GM23338 (cell line): ENCODE results near the gene CUEDC2. TPM values are rescaled to one million over a fixed set of nuclear protein-coding genes. Genes with fewer than 3 reads are reported as not detected.

Experiments used
- ATAC-seq: fragments of 200-7000 bp; cut with Tn5 transposase; 3 replicates; pipeline ENCODE4 v1.9.1; 2020
- DNase-seq: peaks from one replicate; pipeline ENCODE4 v3.0.0-alpha.2; 2015; ENCODE audit warnings: low spot score
- H2AFZ ChIP-seq: fragments of 200-600 bp; sonication (generic); 2 replicates; pipeline ENCODE4 v1.8.0; 2016; ENCODE audit warnings: antibody characterized with exemption, mild to moderate bottlenecking, moderate library complexity
- H3F3A ChIP-seq: fragments of 200-600 bp; sonication (generic); replicated peaks from 2 replicates; pipeline ENCODE4 v1.8.0; 2017; ENCODE audit warnings: antibody characterized with exemption, mixed run types, low read depth
- H3K27ac ChIP-seq: fragments of 200-600 bp; sonication (generic); 2 replicates; pipeline ENCODE4 v1.6.1; 2016; ENCODE audit warnings: low read depth
- H3K27me3 ChIP-seq: fragments of 200-600 bp; sonication (generic); 2 replicates; pipeline ENCODE4 v1.8.0; 2016; ENCODE audit warnings: mild to moderate bottlenecking, mixed run types, moderate library complexity; ENCODE audit not compliant: insufficient read depth
- H3K36me3 ChIP-seq: fragments of 200-600 bp; sonication (generic); 2 replicates; pipeline ENCODE4 v1.8.0; 2016; ENCODE audit warnings: mild to moderate bottlenecking; ENCODE audit not compliant: insufficient read depth
- H3K4me1 ChIP-seq: fragments of 200-600 bp; sonication (generic); 2 replicates; pipeline ENCODE4 v1.8.0; 2016; ENCODE audit warnings: mild to moderate bottlenecking, moderate library complexity; ENCODE audit not compliant: insufficient read depth
- H3K4me2 ChIP-seq: fragments of 200-600 bp; sonication (generic); 2 replicates; pipeline ENCODE4 v1.7.1; 2017; ENCODE audit warnings: mixed run types
- H3K4me3 ChIP-seq: fragments of 200-600 bp; sonication (generic); 2 replicates; pipeline ENCODE4 v1.6.1; 2016; ENCODE audit warnings: mixed run types
- H3K79me2 ChIP-seq: fragments of 200-600 bp; sonication (generic); replicated peaks from 2 replicates; pipeline ENCODE4 v1.8.0; 2017; ENCODE audit warnings: mild to moderate bottlenecking; ENCODE audit not compliant: insufficient read depth
- H3K9me2 ChIP-seq: fragments of 200-600 bp; sonication (generic); 2 replicates; pipeline ENCODE4 v1.8.0; 2017; ENCODE audit not compliant: insufficient read depth
- H4K20me1 ChIP-seq: fragments of 200-600 bp; sonication (generic); replicated peaks from 2 replicates; pipeline ENCODE4 v1.8.0; 2017; ENCODE audit warnings: mild to moderate bottlenecking; ENCODE audit not compliant: insufficient read depth
- H3K27ac Mint-ChIP-seq: 2 replicates; pipeline ENCODE4 v1.8.0; 2020; ENCODE audit warnings: inconsistent platforms, mild to moderate bottlenecking, moderate library complexity, mixed read lengths
- H3K27me3 Mint-ChIP-seq: 3 replicates; pipeline ENCODE4 v1.8.0; 2022; ENCODE audit warnings: low read depth, mild to moderate bottlenecking, moderate library complexity, mixed read lengths, inconsistent platforms; ENCODE audit not compliant: insufficient read depth, poor library complexity
- H3K36me3 Mint-ChIP-seq: 3 replicates; pipeline ENCODE4 v1.8.0; 2021; ENCODE audit warnings: low read depth, mild to moderate bottlenecking, inconsistent platforms, moderate library complexity, mixed read lengths
- H3K4me1 Mint-ChIP-seq: 3 replicates; pipeline ENCODE4 v1.8.0; 2020; ENCODE audit warnings: mild to moderate bottlenecking, inconsistent platforms, mixed read lengths
- H3K4me3 Mint-ChIP-seq: 3 replicates; pipeline ENCODE4 v1.8.0; 2021; ENCODE audit warnings: moderate library complexity, mild to moderate bottlenecking, inconsistent platforms, mixed read lengths
- H3K9me3 Mint-ChIP-seq: 3 replicates; pipeline ENCODE4 v1.8.0; 2020; ENCODE audit warnings: moderate library complexity, mild to moderate bottlenecking, inconsistent platforms, mixed read lengths
- CREB1 ChIP-seq: fragments of 250-450 bp; sonication (Bioruptor Pico); IDR thresholded peaks from 2 replicates; pipeline ENCODE4 v1.5.0; 2020; ENCODE audit warnings: low read depth, mild to moderate bottlenecking, moderate library complexity
- ETS1 ChIP-seq: IDR thresholded peaks from 2 replicates; pipeline ENCODE4 v1.6.1; 2016; ENCODE audit warnings: antibody characterized with exemption
- EZH2 ChIP-seq: fragments of 200-600 bp; sonication (generic); IDR thresholded peaks from one replicate; pipeline ENCODE4 v1.8.0; 2017; ENCODE audit warnings: antibody characterized with exemption, mild to moderate bottlenecking, low read depth; ENCODE audit not compliant: unreplicated experiment
- EZH2phosphoT487 ChIP-seq: fragments of 200-600 bp; sonication (generic); IDR thresholded peaks from one replicate; pipeline ENCODE4 v1.8.1; 2018; ENCODE audit warnings: antibody characterized with exemption; ENCODE audit not compliant: unreplicated experiment
- JUNB ChIP-seq: IDR thresholded peaks from one replicate; pipeline ENCODE4 v1.6.1; 2016; ENCODE audit warnings: antibody characterized with exemption; ENCODE audit not compliant: unreplicated experiment
- NANOG ChIP-seq: IDR thresholded peaks from 2 replicates; pipeline ENCODE4 v1.6.1; 2016; ENCODE audit warnings: antibody characterized with exemption, borderline replicate concordance
- POLR2AphosphoS5 ChIP-seq: IDR thresholded peaks from 2 replicates; pipeline ENCODE4 v1.6.1; 2016; ENCODE audit warnings: antibody characterized with exemption, low read depth
- STAT1 ChIP-seq: IDR thresholded peaks from one replicate; pipeline ENCODE4 v1.6.1; 2016; ENCODE audit warnings: antibody characterized with exemption; ENCODE audit not compliant: unreplicated experiment
- ZNF114 ChIP-seq: fragments of 250-450 bp; sonication (Bioruptor Pico); IDR thresholded peaks from 2 replicates; pipeline ENCODE4 v1.5.0; 2020; ENCODE audit warnings: mild to moderate bottlenecking, moderate library complexity
- ZNF331 ChIP-seq: fragments of 250-450 bp; sonication (Bioruptor Pico); IDR thresholded peaks from 2 replicates; pipeline ENCODE4 v1.5.0; 2020; ENCODE audit warnings: low read depth, mild to moderate bottlenecking, moderate library complexity
- polyA plus RNA-seq: library from polyadenylated mRNA; unstranded; fragments of >200 nt; fragmentation: Nextera tagmentation; extraction: Ambion mirVana; gene quantifications from 2 replicates; pipeline ENCODE4 v1.2.1, GENCODE V29; 2016
- total RNA-seq: library from RNA; depleted of rRNA; stranded (reverse); fragments of >200 nt; shearing (Covaris generic); gene quantifications from 2 replicates; pipeline ENCODE4 v1.2.3, GENCODE V29; 2014
- TF ChIP-seq, protein P1 (sequence below): IDR thresholded peaks from one replicate; pipeline ENCODE4 v1.6.1; 2018; ENCODE audit warnings: antibody characterized with exemption; ENCODE audit not compliant: unreplicated experiment
- TF ChIP-seq, protein P2 (sequence below): fragments of 250-450 bp; sonication (Bioruptor Pico); IDR thresholded peaks from 2 replicates; pipeline ENCODE4 v1.5.0; 2020; ENCODE audit warnings: mild to moderate bottlenecking, moderate library complexity
- TF ChIP-seq, protein P3 (sequence below), 2 experiments: fragments of 200-600 bp in 1 of 2; sonication (generic) in 1 of 2; conservative IDR thresholded peaks; 2 replicates each; pipeline versions ENCODE4 v1.5.1 to v1.6.1; 2016 to 2017; ENCODE audit warnings: antibody characterized with exemption in 2 of 2, low read depth in 2 of 2, mild to moderate bottlenecking in 2 of 2, moderate library complexity in 1 of 2

CUEDC2 gene
- total and polyA plus RNA-seq, 2 experiments from 2014 or later: 39.2 to 47.3 TPM

GRCh38 chr10:102473445-102474331 lies 41.3 kb upstream of the CUEDC2 start:
- Histone ChIP-seq H3K4me1 (no peaks in the 10 kb centered on the region), H3K27me3 (no peaks in the 10 kb centered on the region), H3K9me2 (no peaks in the 10 kb centered on the region), H4K20me1 (0 out of 2 replicates have a peak, but pooled peaks cover 3% of the 10 kb centered on the region), H3K4me2 (no peak overlapping the region), H2AFZ (no peak overlapping the region), H3K36me3 (no peaks in the 10 kb centered on the region), H3K79me2 (no peaks in the 10 kb centered on the region), H3F3A (no peaks in the 10 kb centered on the region), H3K27ac (no peak overlapping the region), H3K4me3 (no peak overlapping the region)
- TF ChIP-seq ZNF114 (CRISPR knock-in tag): no peak
- TF ChIP-seq EZH2phosphoT487: no peak
- TF ChIP-seq EZH2: no peak
- TF ChIP-seq JUNB: no peak
- TF ChIP-seq, protein P1, sequence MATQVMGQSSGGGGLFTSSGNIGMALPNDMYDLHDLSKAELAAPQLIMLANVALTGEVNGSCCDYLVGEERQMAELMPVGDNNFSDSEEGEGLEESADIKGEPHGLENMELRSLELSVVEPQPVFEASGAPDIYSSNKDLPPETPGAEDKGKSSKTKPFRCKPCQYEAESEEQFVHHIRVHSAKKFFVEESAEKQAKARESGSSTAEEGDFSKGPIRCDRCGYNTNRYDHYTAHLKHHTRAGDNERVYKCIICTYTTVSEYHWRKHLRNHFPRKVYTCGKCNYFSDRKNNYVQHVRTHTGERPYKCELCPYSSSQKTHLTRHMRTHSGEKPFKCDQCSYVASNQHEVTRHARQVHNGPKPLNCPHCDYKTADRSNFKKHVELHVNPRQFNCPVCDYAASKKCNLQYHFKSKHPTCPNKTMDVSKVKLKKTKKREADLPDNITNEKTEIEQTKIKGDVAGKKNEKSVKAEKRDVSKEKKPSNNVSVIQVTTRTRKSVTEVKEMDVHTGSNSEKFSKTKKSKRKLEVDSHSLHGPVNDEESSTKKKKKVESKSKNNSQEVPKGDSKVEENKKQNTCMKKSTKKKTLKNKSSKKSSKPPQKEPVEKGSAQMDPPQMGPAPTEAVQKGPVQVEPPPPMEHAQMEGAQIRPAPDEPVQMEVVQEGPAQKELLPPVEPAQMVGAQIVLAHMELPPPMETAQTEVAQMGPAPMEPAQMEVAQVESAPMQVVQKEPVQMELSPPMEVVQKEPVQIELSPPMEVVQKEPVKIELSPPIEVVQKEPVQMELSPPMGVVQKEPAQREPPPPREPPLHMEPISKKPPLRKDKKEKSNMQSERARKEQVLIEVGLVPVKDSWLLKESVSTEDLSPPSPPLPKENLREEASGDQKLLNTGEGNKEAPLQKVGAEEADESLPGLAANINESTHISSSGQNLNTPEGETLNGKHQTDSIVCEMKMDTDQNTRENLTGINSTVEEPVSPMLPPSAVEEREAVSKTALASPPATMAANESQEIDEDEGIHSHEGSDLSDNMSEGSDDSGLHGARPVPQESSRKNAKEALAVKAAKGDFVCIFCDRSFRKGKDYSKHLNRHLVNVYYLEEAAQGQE: no peak
- no peak for TF ChIP-seq ZNF331
- no peak for TF ChIP-seq POLR2AphosphoS5
- no peak for TF ChIP-seq NANOG
- TF ChIP-seq, protein P2, sequence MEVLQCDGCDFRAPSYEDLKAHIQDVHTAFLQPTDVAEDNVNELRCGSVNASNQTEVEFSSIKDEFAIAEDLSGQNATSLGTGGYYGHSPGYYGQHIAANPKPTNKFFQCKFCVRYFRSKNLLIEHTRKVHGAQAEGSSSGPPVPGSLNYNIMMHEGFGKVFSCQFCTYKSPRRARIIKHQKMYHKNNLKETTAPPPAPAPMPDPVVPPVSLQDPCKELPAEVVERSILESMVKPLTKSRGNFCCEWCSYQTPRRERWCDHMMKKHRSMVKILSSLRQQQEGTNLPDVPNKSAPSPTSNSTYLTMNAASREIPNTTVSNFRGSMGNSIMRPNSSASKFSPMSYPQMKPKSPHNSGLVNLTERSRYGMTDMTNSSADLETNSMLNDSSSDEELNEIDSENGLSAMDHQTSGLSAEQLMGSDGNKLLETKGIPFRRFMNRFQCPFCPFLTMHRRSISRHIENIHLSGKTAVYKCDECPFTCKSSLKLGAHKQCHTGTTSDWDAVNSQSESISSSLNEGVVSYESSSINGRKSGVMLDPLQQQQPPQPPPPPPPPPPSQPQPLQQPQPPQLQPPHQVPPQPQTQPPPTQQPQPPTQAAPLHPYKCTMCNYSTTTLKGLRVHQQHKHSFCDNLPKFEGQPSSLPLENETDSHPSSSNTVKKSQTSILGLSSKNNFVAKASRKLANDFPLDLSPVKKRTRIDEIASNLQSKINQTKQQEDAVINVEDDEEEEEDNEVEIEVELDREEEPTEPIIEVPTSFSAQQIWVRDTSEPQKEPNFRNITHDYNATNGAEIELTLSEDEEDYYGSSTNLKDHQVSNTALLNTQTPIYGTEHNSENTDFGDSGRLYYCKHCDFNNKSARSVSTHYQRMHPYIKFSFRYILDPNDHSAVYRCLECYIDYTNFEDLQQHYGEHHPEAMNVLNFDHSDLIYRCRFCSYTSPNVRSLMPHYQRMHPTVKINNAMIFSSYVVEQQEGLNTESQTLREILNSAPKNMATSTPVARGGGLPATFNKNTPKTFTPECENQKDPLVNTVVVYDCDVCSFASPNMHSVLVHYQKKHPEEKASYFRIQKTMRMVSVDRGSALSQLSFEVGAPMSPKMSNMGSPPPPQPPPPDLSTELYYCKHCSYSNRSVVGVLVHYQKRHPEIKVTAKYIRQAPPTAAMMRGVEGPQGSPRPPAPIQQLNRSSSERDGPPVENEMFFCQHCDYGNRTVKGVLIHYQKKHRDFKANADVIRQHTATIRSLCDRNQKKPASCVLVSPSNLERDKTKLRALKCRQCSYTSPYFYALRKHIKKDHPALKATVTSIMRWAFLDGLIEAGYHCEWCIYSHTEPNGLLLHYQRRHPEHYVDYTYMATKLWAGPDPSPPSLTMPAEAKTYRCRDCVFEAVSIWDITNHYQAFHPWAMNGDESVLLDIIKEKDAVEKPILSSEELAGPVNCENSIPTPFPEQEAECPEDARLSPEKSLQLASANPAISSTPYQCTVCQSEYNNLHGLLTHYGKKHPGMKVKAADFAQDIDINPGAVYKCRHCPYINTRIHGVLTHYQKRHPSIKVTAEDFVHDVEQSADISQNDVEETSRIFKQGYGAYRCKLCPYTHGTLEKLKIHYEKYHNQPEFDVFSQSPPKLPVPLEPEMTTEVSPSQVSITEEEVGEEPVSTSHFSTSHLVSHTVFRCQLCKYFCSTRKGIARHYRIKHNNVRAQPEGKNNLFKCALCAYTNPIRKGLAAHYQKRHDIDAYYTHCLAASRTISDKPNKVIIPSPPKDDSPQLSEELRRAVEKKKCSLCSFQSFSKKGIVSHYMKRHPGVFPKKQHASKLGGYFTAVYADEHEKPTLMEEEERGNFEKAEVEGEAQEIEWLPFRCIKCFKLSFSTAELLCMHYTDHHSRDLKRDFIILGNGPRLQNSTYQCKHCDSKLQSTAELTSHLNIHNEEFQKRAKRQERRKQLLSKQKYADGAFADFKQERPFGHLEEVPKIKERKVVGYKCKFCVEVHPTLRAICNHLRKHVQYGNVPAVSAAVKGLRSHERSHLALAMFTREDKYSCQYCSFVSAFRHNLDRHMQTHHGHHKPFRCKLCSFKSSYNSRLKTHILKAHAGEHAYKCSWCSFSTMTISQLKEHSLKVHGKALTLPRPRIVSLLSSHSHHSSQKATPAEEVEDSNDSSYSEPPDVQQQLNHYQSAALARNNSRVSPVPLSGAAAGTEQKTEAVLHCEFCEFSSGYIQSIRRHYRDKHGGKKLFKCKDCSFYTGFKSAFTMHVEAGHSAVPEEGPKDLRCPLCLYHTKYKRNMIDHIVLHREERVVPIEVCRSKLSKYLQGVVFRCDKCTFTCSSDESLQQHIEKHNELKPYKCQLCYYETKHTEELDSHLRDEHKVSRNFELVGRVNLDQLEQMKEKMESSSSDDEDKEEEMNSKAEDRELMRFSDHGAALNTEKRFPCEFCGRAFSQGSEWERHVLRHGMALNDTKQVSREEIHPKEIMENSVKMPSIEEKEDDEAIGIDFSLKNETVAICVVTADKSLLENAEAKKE (CRISPR knock-in tag): no peak
- TF ChIP-seq, protein P3, sequence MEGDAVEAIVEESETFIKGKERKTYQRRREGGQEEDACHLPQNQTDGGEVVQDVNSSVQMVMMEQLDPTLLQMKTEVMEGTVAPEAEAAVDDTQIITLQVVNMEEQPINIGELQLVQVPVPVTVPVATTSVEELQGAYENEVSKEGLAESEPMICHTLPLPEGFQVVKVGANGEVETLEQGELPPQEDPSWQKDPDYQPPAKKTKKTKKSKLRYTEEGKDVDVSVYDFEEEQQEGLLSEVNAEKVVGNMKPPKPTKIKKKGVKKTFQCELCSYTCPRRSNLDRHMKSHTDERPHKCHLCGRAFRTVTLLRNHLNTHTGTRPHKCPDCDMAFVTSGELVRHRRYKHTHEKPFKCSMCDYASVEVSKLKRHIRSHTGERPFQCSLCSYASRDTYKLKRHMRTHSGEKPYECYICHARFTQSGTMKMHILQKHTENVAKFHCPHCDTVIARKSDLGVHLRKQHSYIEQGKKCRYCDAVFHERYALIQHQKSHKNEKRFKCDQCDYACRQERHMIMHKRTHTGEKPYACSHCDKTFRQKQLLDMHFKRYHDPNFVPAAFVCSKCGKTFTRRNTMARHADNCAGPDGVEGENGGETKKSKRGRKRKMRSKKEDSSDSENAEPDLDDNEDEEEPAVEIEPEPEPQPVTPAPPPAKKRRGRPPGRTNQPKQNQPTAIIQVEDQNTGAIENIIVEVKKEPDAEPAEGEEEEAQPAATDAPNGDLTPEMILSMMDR (conservative IDR thresholded peaks at IDR 0.05; ENCODE audit: low read depth in 2 of 2): no peak
- TF ChIP-seq CREB1 (CRISPR knock-in tag): no peak
- TF ChIP-seq ETS1: no peak
- TF ChIP-seq STAT1: no peak
- DNase-seq (no peak), ATAC-seq (no peak)
- Mint-ChIP-seq H3K9me3 (no peaks in the 10 kb centered on the region), H3K27me3 (peaks cover 7% of the 10 kb centered on the region), H3K4me1 (no peaks in the 10 kb centered on the region), H3K27ac (no peak overlapping the region), H3K4me3 (no peak overlapping the region; the same call in 2 of the 3 replicates), H3K36me3 (peaks cover 12% of the 10 kb centered on the region)
